HG02938 (cell line): ENCODE measurements around the gene BOD1.
A peak's percentile ranks its signal among the peaks of the same experiment; 100 is the strongest.
"Not testable (repeated sequence)": the region's sequence is repeated elsewhere in the genome, so short reads cannot be mapped to it uniquely, and the experiment has no call there.

Experiments used
- ATAC-seq: cut with Tn5 transposase; IDR thresholded peaks from one replicate; pipeline ENCODE4 v1.9.1; 2021; ENCODE audit warnings: mild to moderate bottlenecking, moderate library complexity; ENCODE audit not compliant: unreplicated experiment

BOD1 gene

DNA sequence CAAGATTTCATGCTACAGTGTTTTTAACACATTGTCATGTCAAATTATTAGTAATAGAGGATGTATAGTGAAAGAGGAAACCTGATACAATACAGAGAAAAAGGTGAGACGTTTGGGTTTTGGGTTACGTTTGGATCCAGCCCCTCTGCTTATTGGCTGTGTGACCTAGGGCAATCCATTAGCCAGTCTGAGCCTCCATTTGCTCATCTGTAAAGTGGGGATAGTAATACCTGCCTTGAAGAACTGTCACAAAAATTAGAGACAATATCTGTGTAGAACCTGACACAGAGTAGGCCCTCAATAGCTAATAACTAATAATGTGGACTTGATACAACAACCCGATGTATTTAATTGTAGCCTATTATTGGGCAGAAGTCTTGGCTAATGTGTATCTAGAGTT lies 4.3 kb upstream of the BOD1 start:
- no peak for ATAC-seq

GRCh38 chr5:173618927-173619519 lies 2.6 kb upstream of the BOD1 start:
- no peak for ATAC-seq

GRCh38 chr5:173615884-173616576 lies 420 bp downstream of the BOD1 start:
- peak; percentile 51 for ATAC-seq

DNA sequence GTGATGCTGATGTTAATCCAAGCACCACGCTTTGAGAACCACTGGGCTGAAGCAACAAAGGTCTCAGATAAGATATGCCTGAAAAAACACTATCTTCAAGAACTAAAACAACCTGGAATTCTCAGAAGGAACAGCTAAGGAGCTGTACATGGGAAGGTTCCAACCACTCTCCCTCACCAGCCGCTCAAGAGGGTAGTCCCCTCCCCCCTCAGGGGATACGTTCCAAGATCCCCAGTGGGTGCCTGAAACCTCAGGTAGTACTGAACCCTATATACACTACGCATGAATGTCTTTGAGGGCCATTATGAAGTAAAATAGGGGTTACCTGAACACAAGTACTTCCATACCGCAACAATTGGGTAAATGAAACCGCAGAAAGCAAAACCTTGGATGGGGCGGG lies 1.9 kb downstream of the BOD1 start:
- no peak for ATAC-seq

- ATAC-seq, result no peak
These were observed 2.9 kb downstream of the BOD1 start for GRCh38 chr5:173613433-173614159.

DNA sequence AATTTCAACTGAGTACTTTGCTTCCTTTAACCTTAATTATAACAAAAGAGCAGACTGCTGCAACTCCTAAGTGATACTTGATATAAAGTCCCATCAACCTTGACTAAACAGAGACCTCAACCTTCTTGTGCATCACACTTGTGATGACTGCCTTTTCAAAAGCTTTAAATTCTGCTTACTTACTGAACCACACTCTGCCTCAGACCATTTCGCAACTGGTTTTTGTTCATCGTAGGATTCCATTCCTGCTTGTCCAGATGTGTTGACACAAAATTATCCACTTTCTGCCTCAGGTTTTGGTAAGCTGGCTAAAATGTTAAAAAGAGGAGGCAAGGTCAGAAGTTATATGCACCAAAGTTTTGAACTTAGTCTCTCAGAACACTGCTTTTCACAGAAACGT lies 3.5 kb downstream of the BOD1 start:
- no peak for ATAC-seq

GRCh38 chr5:173611706-173612105 lies 4.7 kb downstream of the BOD1 start:
- no peak for ATAC-seq

DNA sequence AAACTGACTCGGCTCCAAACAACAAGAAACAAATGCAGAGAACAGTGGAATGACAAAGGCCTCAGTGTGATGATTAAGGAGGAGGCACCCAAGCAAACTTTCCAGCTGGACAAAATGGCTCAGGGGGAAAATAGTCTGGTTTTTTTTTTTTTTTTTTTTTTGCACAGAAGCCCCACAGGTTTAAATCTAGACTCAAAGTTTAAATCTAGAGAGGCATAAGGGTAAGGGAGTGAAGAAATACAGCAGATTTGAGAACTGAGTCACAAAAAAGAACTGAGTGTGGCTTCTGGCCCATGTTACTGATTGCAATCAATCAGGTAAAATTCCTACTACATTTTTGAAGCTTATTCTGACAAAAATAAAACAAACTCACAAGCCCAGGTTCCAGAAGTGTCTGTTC lies 12.3 kb downstream of the BOD1 start:
- no peak for ATAC-seq

GRCh38 chr5:173602423-173602822 lies 14.0 kb downstream of the BOD1 start:
- no peak for ATAC-seq

GRCh38 chr5:173598686-173599085 lies 17.8 kb downstream of the BOD1 start:
- no peak for ATAC-seq

- ATAC-seq, result no peak
These were observed 19.1 kb downstream of the BOD1 start for GRCh38 chr5:173597304-173597703.

- ATAC-seq, result no peak
These were observed 20.6 kb downstream of the BOD1 start for GRCh38 chr5:173595841-173596240.

DNA sequence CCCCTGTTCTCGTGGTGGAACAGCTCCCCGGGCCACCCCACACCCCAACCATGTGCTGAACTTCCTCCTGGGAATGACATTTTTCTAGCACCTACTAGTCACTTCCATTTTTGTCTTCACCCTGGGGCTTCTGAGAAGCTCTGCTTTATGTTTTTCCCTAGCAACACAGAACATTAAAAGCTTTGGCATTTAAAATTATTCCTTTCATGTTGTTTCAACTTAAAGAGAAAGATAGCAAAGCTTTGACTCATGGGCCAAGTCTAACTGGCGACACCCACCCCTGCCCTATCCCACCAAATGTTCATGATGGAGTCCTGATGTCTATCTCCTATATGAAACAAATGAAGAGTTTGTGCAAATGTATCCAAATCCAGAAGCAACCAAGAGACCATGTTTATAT lies 22.4 kb downstream of the BOD1 start:
- ATAC-seq, result no peak

GRCh38 chr5:173592050-173592669 lies 24.3 kb downstream of the BOD1 start:
- no peak for ATAC-seq

GRCh38 chr5:173591056-173591514 lies 25.4 kb downstream of the BOD1 start:
- no peak for ATAC-seq

DNA sequence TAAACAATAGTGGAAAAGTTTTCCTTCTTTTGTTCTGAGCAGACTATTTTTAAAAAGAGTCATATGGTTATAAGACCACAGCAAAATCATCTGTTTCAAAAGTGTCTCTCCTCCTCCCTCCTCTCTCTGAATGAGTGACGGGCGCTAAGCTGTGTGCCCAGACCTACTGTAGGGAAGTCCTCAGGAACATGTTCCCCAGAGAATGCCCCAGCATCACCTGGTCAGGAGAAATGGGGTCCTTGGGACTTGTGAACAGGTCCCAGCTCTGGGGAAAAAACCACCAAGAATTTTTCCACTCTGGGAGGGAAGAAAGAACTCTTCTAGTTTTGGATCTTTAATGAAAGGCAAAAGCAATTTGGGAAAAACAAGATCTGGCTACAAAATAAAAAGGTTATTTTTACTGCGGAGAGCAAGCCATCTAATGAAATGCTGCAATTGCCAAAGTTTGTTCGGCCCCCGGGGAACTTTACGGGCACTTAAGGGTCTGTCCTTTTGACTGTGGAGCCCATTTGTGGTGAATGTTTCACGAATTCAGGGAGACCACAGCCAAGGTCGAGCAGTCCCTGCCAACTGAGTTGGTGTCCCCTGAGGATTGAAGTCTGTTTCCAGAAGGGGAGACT lies 25.9 kb downstream of the BOD1 start:
- no peak for ATAC-seq

GRCh38 chr5:173586133-173586532 lies 30.3 kb downstream of the BOD1 start:
- not testable (repeated sequence) for ATAC-seq

GRCh38 chr5:173583346-173583745 lies 33.1 kb downstream of the BOD1 start:
- no peak for ATAC-seq

DNA sequence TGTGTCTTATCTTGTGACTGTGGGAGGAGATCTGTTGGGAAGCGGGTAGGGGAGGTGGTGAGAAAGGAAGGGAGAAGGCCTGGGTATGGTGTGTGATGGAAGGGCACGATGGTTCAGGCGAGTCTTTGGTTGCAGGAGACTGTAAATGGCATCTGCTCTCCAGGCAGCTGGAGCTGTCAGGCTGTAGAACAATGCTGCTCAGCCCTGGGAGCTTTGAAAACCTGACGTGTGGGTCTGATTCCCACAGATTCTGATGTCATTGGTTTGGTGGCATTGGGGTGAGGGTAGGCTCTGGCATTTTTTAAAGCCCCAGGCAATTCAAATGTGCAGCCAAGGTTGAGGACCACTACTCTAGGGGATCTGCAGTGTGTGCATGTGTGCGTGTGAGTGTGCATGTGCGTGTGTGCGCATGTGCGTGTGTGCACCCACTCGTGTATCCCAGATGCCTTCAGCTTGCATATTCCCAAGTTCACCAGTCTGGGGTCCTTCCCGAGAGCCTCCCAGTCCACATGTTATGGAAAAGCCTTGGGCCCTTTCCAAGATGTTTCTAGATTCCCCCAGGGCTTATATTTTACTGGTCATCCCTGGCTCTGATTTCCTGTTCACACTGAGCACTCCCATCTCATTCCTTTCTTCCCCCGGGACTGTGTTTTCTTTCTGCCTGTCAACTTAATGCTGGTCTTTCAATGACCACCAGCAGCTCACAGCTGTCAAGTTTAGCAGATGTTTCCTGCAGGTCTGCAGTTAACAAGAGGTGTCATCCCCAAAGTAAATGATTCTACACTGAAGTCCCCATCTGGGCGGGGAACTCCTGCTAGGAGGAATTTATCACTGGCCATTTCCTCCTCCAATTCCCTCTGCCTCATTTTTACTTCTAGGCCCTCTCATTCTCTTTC lies 34.0 kb downstream of the BOD1 start:
- no peak for ATAC-seq
